Loucy (cell line): ENCODE results near the gene GAL3ST2.
"Not testable (repeated sequence)": the region's sequence is repeated elsewhere in the genome, so short reads cannot be mapped to it uniquely, and the experiment has no call there.

Source experiments
- H2AFZ ChIP-seq: fragments of 200-600 bp; sonication (generic); 2 replicates; pipeline ENCODE4 v1.6.0; 2016; ENCODE audit warnings: antibody characterized with exemption, mild to moderate bottlenecking, low read length, moderate library complexity
- H3F3A ChIP-seq: fragments of 200-600 bp; 2 replicates; pipeline ENCODE4 v1.6.0; 2016; ENCODE audit warnings: antibody characterized with exemption, low read depth, mild to moderate bottlenecking
- H3K27me3 ChIP-seq: fragments of 200-600 bp; sonication (generic); 2 replicates; pipeline ENCODE4 v1.6.1; 2014; ENCODE audit warnings: low read length, mild to moderate bottlenecking; ENCODE audit not compliant: insufficient read depth, poor library complexity, severe bottlenecking
- H3K36me3 ChIP-seq: fragments of 200-600 bp; sonication (generic); 2 replicates; pipeline ENCODE4 v1.6.1; 2016; ENCODE audit warnings: low read length; ENCODE audit not compliant: insufficient read depth
- H3K4me1 ChIP-seq: fragments of 200-600 bp; sonication (generic); 2 replicates; pipeline ENCODE4 v1.5.1; 2014; ENCODE audit warnings: low read length, mild to moderate bottlenecking; ENCODE audit not compliant: insufficient read depth, poor library complexity, severe bottlenecking
- H3K4me2 ChIP-seq: fragments of 200-600 bp; sonication (generic); 2 replicates; pipeline ENCODE4 v1.6.0; 2014; ENCODE audit warnings: antibody characterized with exemption, low read length, low read depth, mild to moderate bottlenecking; ENCODE audit not compliant: poor library complexity, severe bottlenecking
- H3K4me3 ChIP-seq: fragments of 200-600 bp; sonication (generic); 2 replicates; pipeline ENCODE4 v1.5.1; 2014; ENCODE audit warnings: low read length, mild to moderate bottlenecking, mixed read lengths; ENCODE audit not compliant: poor library complexity, severe bottlenecking
- H3K79me2 ChIP-seq: fragments of 200-600 bp; sonication (generic); 2 replicates; pipeline ENCODE4 v1.6.1; 2014; ENCODE audit warnings: low read length; ENCODE audit not compliant: insufficient read depth
- H3K9ac ChIP-seq: fragments of 200-600 bp; sonication (generic); 2 replicates; pipeline ENCODE4 v1.6.0; 2014; ENCODE audit warnings: mild to moderate bottlenecking, low read depth, low read length, moderate library complexity; ENCODE audit not compliant: poor library complexity, severe bottlenecking
- H3K9me2 ChIP-seq: fragments of 200-600 bp; sonication (generic); replicated peaks from 2 replicates; pipeline ENCODE4 v1.6.1; 2016; ENCODE audit warnings: low read depth, low read length, mixed read lengths
- H3K9me3 ChIP-seq: fragments of 200-600 bp; sonication (generic); 2 replicates; pipeline ENCODE4 v1.6.1; 2014; ENCODE audit warnings: mild to moderate bottlenecking, antibody characterized with exemption, low read length, low read depth; ENCODE audit not compliant: insufficient read depth
- H4K20me1 ChIP-seq: fragments of 200-600 bp; sonication (generic); 2 replicates; pipeline ENCODE4 v1.6.0; 2014; ENCODE audit warnings: antibody characterized with exemption, low read length, mild to moderate bottlenecking; ENCODE audit not compliant: insufficient read depth, poor library complexity, severe bottlenecking
- EZH2phosphoT487 ChIP-seq: fragments of 200-600 bp; IDR thresholded peaks from 2 replicates; pipeline ENCODE4 v1.6.1; 2018; ENCODE audit warnings: antibody characterized with exemption, mild to moderate bottlenecking, moderate library complexity, borderline replicate concordance
- TF ChIP-seq, protein P1 (sequence below): fragments of 200-600 bp; sonication (generic); conservative IDR thresholded peaks from 2 replicates; pipeline ENCODE4 v1.5.1; 2014; ENCODE audit warnings: mild to moderate bottlenecking, antibody characterized with exemption, low read length

The GAL3ST2 gene

DNA sequence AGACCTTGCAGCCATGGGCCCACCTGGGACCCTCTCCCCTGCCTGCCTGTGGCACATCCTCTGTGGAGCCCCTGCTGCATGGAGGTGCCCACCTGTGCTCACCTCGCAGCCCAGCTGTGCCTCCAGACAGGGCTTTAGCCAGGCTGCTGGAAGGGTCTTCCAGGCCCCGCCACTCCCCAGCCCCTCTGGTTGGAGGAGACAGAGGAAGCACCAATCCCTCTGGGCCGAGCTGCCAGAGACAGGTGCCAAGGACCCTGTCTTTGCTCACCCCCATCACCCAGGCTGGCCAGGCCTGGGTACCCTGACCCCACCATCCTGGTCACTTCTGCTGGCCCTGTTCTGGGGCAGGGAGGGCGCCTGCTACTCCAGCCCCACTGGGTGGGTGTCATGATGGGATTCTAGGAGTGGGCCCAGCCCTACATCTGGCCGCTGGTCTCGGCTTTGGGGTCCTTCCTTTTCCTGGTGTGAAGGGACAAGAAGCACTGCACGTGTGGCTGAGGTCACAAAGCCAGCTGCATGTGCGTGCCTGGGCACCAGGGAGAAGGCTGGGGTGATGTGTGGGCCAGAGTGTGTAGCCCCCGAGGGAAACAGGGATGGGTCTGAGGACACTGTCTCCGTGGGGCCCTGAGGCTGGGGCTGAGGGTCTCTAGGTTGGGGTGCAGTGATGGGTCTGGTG lies 23.0 kb downstream of the GAL3ST2 start:
- TF ChIP-seq, protein P1, sequence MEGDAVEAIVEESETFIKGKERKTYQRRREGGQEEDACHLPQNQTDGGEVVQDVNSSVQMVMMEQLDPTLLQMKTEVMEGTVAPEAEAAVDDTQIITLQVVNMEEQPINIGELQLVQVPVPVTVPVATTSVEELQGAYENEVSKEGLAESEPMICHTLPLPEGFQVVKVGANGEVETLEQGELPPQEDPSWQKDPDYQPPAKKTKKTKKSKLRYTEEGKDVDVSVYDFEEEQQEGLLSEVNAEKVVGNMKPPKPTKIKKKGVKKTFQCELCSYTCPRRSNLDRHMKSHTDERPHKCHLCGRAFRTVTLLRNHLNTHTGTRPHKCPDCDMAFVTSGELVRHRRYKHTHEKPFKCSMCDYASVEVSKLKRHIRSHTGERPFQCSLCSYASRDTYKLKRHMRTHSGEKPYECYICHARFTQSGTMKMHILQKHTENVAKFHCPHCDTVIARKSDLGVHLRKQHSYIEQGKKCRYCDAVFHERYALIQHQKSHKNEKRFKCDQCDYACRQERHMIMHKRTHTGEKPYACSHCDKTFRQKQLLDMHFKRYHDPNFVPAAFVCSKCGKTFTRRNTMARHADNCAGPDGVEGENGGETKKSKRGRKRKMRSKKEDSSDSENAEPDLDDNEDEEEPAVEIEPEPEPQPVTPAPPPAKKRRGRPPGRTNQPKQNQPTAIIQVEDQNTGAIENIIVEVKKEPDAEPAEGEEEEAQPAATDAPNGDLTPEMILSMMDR, result no peak
- TF ChIP-seq EZH2phosphoT487, result no peak
- Histone ChIP-seq H3K4me2 (no peak overlapping the region), H3K4me3 (no peak overlapping the region), H3K4me1 (peaks cover 24% of the 10 kb centered on the region), H3K9ac (no peak overlapping the region), H3K79me2 (no peaks in the 10 kb centered on the region), H4K20me1 (no peaks in the 10 kb centered on the region), H3K36me3 (no peaks in the 10 kb centered on the region), H2AFZ (no peak overlapping the region), H3K9me2 (no peaks in the 10 kb centered on the region), H3K9me3 (no peaks in the 10 kb centered on the region), H3F3A (no peaks in the 10 kb centered on the region), H3K27me3 (no peaks in the 10 kb centered on the region)

DNA sequence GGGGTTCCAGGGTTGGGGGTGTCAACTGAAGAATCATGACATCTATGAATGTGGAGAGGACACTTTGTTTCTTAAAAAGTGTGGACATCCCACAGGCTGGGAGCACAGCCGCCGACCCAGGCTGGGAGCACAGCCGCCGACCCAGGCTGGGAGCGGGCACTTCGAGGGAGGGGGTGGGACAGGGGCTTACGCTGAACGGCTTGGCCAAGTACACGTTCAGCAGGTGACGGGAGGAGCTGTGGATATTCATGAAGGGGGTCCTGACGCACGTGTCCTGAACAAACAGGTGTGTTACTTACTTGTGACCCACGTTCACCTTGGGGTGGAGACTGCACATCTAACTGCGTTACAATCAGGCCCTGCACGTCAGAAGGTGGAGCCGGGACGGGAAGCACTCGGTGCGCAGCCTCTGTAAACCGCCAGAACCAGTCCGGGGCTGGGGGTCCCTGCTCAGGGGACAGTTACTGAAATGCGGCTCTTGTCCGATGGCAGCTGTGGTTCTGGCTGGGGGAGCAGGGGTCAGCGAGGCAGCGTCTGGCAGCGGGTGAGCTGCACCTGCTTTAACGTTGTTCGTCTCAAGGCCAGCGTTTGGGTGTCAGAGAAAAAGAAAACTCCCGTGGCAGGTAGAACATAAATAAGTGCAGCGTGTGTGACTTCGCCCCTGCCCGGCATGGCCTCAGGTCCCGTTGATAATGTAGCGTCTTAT lies 23.7 kb downstream of the GAL3ST2 start:
- H3K9me3 ChIP-seq, H3K9ac ChIP-seq, H2AFZ ChIP-seq, H4K20me1 ChIP-seq, H3K4me3 ChIP-seq, H3K4me2 ChIP-seq, H3K27me3 ChIP-seq, H3K79me2 ChIP-seq, H3F3A ChIP-seq, H3K9me2 ChIP-seq, H3K36me3 ChIP-seq: not testable (repeated sequence)
- peaks cover 27% of the 10 kb centered on the region for H3K4me1 ChIP-seq

DNA sequence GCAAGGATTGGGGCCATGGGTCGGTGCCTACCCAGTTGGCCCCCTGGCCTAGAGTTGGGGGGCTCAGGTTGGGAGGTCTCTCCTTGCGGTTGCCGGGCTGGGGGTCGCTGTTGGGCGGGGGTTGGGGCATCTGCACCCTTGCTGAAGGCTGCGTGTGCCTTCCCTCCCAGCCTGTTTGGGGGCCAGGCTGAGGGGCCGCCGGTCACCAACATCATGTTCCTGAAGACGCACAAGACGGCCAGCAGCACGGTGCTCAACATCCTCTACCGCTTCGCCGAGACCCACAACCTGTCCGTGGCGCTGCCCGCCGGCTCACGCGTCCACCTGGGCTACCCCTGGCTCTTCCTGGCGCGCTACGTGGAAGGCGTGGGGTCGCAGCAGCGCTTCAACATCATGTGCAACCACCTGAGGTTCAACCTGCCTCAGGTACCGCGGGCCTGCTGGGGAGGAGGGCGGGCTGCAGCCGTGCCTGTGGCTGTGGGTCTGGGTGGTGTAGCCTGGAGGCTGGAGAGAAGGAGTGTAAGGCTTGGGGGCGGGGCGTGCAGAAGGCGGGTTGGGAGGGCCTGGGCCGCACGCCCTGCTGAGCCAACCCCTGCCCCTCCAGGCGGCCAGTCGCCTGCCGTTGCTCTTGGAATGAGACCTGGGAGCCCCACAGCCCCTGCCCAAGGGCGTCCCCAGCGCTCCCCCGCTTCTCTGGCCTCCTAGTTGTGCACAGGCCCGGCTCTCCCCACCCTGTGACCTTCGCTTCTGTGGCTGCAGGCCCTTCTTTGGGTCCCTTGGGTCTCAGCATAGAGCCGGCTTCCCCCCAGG lies 25.2 kb downstream of the GAL3ST2 start:
- no peaks in the 10 kb centered on the region for H3K27me3 ChIP-seq
- no peak overlapping the region for H3K4me2 ChIP-seq
- H3K79me2 ChIP-seq, result no peaks in the 10 kb centered on the region
- no peaks in the 10 kb centered on the region for H3K36me3 ChIP-seq
- no peak overlapping the region for H3K4me3 ChIP-seq
- H3K9ac ChIP-seq, result no peak overlapping the region
- no peaks in the 10 kb centered on the region for H3K9me2 ChIP-seq
- no peak for TF ChIP-seq EZH2phosphoT487
- H3K9me3 ChIP-seq, result no peaks in the 10 kb centered on the region
- H3K4me1 ChIP-seq, result peaks cover 27% of the 10 kb centered on the region
- H4K20me1 ChIP-seq, result no peaks in the 10 kb centered on the region
- no peak overlapping the region for H2AFZ ChIP-seq
- H3F3A ChIP-seq, result no peaks in the 10 kb centered on the region
